ENCODE data around the gene SPATA12. TPM values are rescaled to one million over a fixed set of nuclear protein-coding genes. Genes with fewer than 3 reads are reported as not detected.
A peak's percentile ranks its signal among the peaks of the same experiment; 100 is the strongest.

Gene SPATA12
- total RNA-seq, 4 donors from 2014 or later: not detected

- no peak for DNase-seq
- no peaks in the 10 kb centered on the region for H3K9me3 ChIP-seq
- no peaks in the 10 kb centered on the region for H3K36me3 ChIP-seq
- TF ChIP-seq POLR2AphosphoS5 (IDR thresholded peaks at IDR 0.05): no peak
- no peak for TF ChIP-seq CTCF (IDR thresholded peaks at IDR 0.05)
- no peak for TF ChIP-seq EP300 (IDR thresholded peaks at IDR 0.05; ENCODE audit: low read depth)
- TF ChIP-seq POLR2A (IDR thresholded peaks at IDR 0.05): no peak
- in situ Hi-C loops (cut with MboI; ENCODE audit: low pct_ligation_motif_present in 1 of 4, low pct_unique_long_range_greater_than_20kb in 1 of 4, low sequenced_read_pairs in 3 of 4) (no loop called here), intact Hi-C loops (cut with DNase I; ENCODE audit: low total_unique reads) (no loop called here)
- H3K4me1 ChIP-seq: peaks cover 0 to 7% (median 0%) of the 10 kb centered on the region in 4 donors
- H3K4me3 ChIP-seq: no peak overlapping the region
- no peak overlapping the region for H3K27ac ChIP-seq
- whole genome bisulfite sequencing, 2 donors (ENCODE audit: low coverage in 1 of 2): 50 to 76% methylated on average over 1 to 6 of the region's 6 CpGs
- H3K27me3 ChIP-seq: no peaks in the 10 kb centered on the region
These were observed 18.8 kb upstream of the SPATA12 start for GRCh38 chr3:57041674-57042073.

- DNase-seq: no peak
- Histone ChIP-seq H3K4me3 (no peak overlapping the region), H3K27ac (no peak overlapping the region), H3K36me3 (no peaks in the 10 kb centered on the region), H3K27me3 (no peaks in the 10 kb centered on the region), H3K9me3 (no peaks in the 10 kb centered on the region), H3K4me1 (peaks cover 0 to 7% (median 1%) of the 10 kb centered on the region in 4 donors)
- WGBS, 2 donors (ENCODE audit: low coverage in 1 of 2): 33 to 100% methylated on average over 1 of the region's 1 CpG
- no peak for TF ChIP-seq POLR2A (IDR thresholded peaks at IDR 0.05)
- TF ChIP-seq EP300 (IDR thresholded peaks at IDR 0.05; ENCODE audit: low read depth): no peak
- TF ChIP-seq CTCF (IDR thresholded peaks at IDR 0.05): no peak
- TF ChIP-seq POLR2AphosphoS5 (IDR thresholded peaks at IDR 0.05): no peak
- in situ Hi-C loops (cut with MboI; ENCODE audit: low pct_ligation_motif_present in 1 of 4, low pct_unique_long_range_greater_than_20kb in 1 of 4, low sequenced_read_pairs in 3 of 4): no loop called here
- intact Hi-C loops (cut with DNase I; ENCODE audit: low total_unique reads): no loop called here
These were observed 16.9 kb upstream of the SPATA12 start for GRCh38 chr3:57043518-57043917.

GRCh38 chr3:57046101-57046765 is 14.2 kb upstream of the SPATA12 start:
- Histone ChIP-seq H3K9me3 (no peaks in the 10 kb centered on the region), H3K36me3 (no peaks in the 10 kb centered on the region), H3K27me3 (no peaks in the 10 kb centered on the region), H3K4me1 (peaks cover 0 to 7% (median 1%) of the 10 kb centered on the region in 4 donors), H3K4me3 (no peak overlapping the region), H3K27ac (no peak overlapping the region)
- TF ChIP-seq POLR2A (IDR thresholded peaks at IDR 0.05) (no peak), POLR2AphosphoS5 (IDR thresholded peaks at IDR 0.05) (no peak), CTCF (IDR thresholded peaks at IDR 0.05) (no peak), EP300 (IDR thresholded peaks at IDR 0.05; ENCODE audit: low read depth) (no peak)
- no peak for DNase-seq
- 48 to 53% methylated on average over 3 to 7 of the region's 7 CpGs for WGBS, 2 donors (ENCODE audit: low coverage in 1 of 2)
- in situ Hi-C loops (cut with MboI; ENCODE audit: low pct_ligation_motif_present in 1 of 4, low pct_unique_long_range_greater_than_20kb in 1 of 4, low sequenced_read_pairs in 3 of 4) (no loop called here), intact Hi-C loops (cut with DNase I; ENCODE audit: low total_unique reads) (no loop called here)

GRCh38 chr3:57048052-57048671 is 12.3 kb upstream of the SPATA12 start:
- peak overlapping the region in 1 of 4 donors; percentile 19 for H3K27ac ChIP-seq
- intact Hi-C loops (cut with DNase I; ENCODE audit: low total_unique reads): no loop called here
- 37 to 68% methylated on average over 3 to 8 of the region's 8 CpGs for WGBS, 2 donors (ENCODE audit: low coverage in 1 of 2)
- in situ Hi-C loops (cut with MboI; ENCODE audit: low pct_ligation_motif_present in 1 of 4, low pct_unique_long_range_greater_than_20kb in 1 of 4, low sequenced_read_pairs in 3 of 4): no loop called here
- no peak overlapping the region for H3K4me3 ChIP-seq
- H3K4me1 ChIP-seq: peaks cover 0 to 7% (median 1%) of the 10 kb centered on the region in 4 donors
- no peaks in the 10 kb centered on the region for H3K36me3 ChIP-seq
- no peaks in the 10 kb centered on the region for H3K9me3 ChIP-seq
- H3K27me3 ChIP-seq: no peaks in the 10 kb centered on the region
- TF ChIP-seq POLR2AphosphoS5 (IDR thresholded peaks at IDR 0.05) (no peak), EP300 (IDR thresholded peaks at IDR 0.05; ENCODE audit: low read depth) (no peak), POLR2A (IDR thresholded peaks at IDR 0.05) (no peak), CTCF (IDR thresholded peaks at IDR 0.05) (no peak)
- DNase-seq: no peak
